Measurements from ENCODE around the gene PPP3R1. TPM values are rescaled to one million over a fixed set of nuclear protein-coding genes. Genes with fewer than 3 reads are reported as not detected.

Gene PPP3R1
- total RNA-seq, 1 donor from 2014 or later: 39.1 TPM

DNA sequence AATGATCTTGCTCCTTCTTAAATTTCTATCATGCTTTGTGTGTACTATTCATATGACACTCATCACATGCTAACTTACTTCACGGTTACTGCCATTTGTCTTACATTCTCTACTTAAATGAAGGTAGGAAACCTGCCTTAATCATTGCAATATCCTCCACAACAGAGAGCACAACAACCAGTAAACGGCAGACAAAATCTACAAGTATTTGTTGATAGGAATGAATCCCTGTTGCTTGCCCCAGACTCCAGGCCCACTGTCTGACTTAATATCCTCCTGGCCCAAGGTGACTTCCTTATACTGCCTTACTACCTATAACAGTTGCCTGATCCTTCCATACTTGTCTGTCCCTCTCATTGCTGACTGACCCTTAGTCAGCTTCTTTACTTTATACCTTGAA is 3.5 kb downstream of the PPP3R1 start:
- Histone ChIP-seq H3K36me3 (ENCODE audit: control insufficient read depth in 3 of 3, insufficient read depth in 3 of 3, low read length in 3 of 3) (no peaks in the 10 kb centered on the region), H3K9me3 (ENCODE audit: control insufficient read depth in 3 of 3, low read length in 3 of 3) (no peaks in the 10 kb centered on the region), H3K27me3 (ENCODE audit: control insufficient read depth in 3 of 3, insufficient read depth in 3 of 3, low read length in 3 of 3) (no peaks in the 10 kb centered on the region), H3K4me1 (ENCODE audit: control insufficient read depth in 3 of 3, insufficient read depth in 3 of 3, low read length in 3 of 3) (peaks cover 27 to 48% (median 46%) of the 10 kb centered on the region in 3 donors), H3K9ac (ENCODE audit: low read depth in 1 of 3, low read length in 3 of 3) (peak overlapping the region in 1 of 3 donors; percentile 11), H3K27ac (ENCODE audit: low read depth, low read length) (peak overlapping the region; percentile 2), H3K4me3 (ENCODE audit: low read length in 3 of 3) (peak overlapping the region in 1 of 3 donors; percentile 4)

DNA sequence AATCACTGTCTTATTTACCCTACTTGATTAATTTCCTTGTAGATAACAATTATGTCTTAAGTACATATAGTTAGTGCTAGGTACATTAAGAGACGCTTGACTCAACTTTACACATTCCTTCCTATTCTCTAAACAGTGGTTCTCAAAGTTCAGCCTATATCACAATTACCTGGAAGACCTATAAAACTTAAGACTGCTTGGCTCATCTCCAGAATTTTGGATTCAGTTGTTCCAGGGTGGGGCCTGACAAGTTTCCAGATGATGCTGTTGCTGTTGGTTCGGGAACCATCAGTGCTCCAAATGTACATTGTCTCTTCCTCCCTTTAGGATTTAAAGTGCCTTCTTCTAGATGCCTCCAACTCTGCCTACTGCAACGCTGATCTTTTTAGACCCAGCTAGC is 4.0 kb downstream of the PPP3R1 start:
- no peaks in the 10 kb centered on the region for H3K9me3 ChIP-seq (ENCODE audit: control insufficient read depth in 3 of 3, low read length in 3 of 3)
- H3K9ac ChIP-seq (ENCODE audit: low read depth in 1 of 3, low read length in 3 of 3): no peak overlapping the region
- H3K27me3 ChIP-seq (ENCODE audit: control insufficient read depth in 3 of 3, insufficient read depth in 3 of 3, low read length in 3 of 3): no peaks in the 10 kb centered on the region
- H3K27ac ChIP-seq (ENCODE audit: low read depth, low read length): no peak overlapping the region
- H3K4me1 ChIP-seq (ENCODE audit: control insufficient read depth in 3 of 3, insufficient read depth in 3 of 3, low read length in 3 of 3): peaks cover 27 to 48% (median 44%) of the 10 kb centered on the region in 3 donors
- H3K4me3 ChIP-seq (ENCODE audit: low read length in 3 of 3): peak overlapping the region in 1 of 3 donors; percentile 4
- H3K36me3 ChIP-seq (ENCODE audit: control insufficient read depth in 3 of 3, insufficient read depth in 3 of 3, low read length in 3 of 3): no peaks in the 10 kb centered on the region

DNA sequence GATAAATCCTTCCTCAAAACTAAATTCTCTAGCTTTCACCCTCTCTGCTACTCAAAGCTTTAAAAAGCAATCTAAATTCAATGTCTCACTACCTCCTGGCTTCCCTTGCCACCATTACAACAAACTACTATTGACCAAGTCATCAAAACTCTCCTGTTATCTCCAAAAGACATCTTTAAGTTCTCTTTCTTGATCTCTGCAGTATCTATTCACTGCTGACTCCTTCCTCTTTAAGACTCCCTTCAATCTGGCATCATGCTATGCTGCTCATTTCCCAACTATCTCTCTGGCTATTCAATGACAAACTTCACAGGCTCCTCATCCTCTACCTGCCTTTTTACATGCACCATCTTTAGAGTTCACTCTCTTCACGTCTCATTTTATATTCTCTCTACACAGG is 5.9 kb downstream of the PPP3R1 start:
- no peaks in the 10 kb centered on the region for H3K9me3 ChIP-seq (ENCODE audit: control insufficient read depth in 3 of 3, low read length in 3 of 3)
- no peak overlapping the region for H3K9ac ChIP-seq (ENCODE audit: low read depth in 1 of 3, low read length in 3 of 3)
- H3K36me3 ChIP-seq (ENCODE audit: control insufficient read depth in 3 of 3, insufficient read depth in 3 of 3, low read length in 3 of 3): no peaks in the 10 kb centered on the region
- H3K4me3 ChIP-seq (ENCODE audit: low read length in 3 of 3): no peak overlapping the region
- no peak overlapping the region for H3K27ac ChIP-seq (ENCODE audit: low read depth, low read length)
- H3K4me1 ChIP-seq (ENCODE audit: control insufficient read depth in 3 of 3, insufficient read depth in 3 of 3, low read length in 3 of 3): peaks cover 27 to 55% (median 45%) of the 10 kb centered on the region in 3 donors
- no peaks in the 10 kb centered on the region for H3K27me3 ChIP-seq (ENCODE audit: control insufficient read depth in 3 of 3, insufficient read depth in 3 of 3, low read length in 3 of 3)

DNA sequence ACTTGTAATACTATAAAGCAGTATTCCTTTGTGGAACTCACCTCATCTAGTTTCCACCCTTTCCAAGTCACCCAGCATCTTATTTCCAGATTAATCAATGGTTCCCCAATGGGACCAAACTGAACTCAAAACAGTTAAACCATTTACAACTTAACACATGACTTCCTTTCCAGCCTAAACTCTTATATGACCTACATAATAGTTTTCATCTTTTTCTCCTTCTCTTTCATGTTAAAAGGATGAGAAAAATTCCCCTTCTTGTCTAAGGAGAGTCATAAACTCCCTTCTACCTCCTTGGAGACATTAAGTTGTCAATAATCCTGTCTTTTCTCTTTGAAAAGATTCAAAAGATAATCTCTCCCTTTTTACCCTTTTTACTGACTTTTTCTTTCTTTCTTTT is 6.7 kb downstream of the PPP3R1 start:
- Histone ChIP-seq H3K9ac (ENCODE audit: low read depth in 1 of 3, low read length in 3 of 3) (no peak overlapping the region), H3K36me3 (ENCODE audit: control insufficient read depth in 3 of 3, insufficient read depth in 3 of 3, low read length in 3 of 3) (no peaks in the 10 kb centered on the region), H3K4me3 (ENCODE audit: low read length in 3 of 3) (no peak overlapping the region), H3K4me1 (ENCODE audit: control insufficient read depth in 3 of 3, insufficient read depth in 3 of 3, low read length in 3 of 3) (peaks cover 27 to 57% (median 48%) of the 10 kb centered on the region in 3 donors), H3K27ac (ENCODE audit: low read depth, low read length) (no peak overlapping the region), H3K9me3 (ENCODE audit: control insufficient read depth in 3 of 3, low read length in 3 of 3) (no peaks in the 10 kb centered on the region), H3K27me3 (ENCODE audit: control insufficient read depth in 3 of 3, insufficient read depth in 3 of 3, low read length in 3 of 3) (no peaks in the 10 kb centered on the region)

DNA sequence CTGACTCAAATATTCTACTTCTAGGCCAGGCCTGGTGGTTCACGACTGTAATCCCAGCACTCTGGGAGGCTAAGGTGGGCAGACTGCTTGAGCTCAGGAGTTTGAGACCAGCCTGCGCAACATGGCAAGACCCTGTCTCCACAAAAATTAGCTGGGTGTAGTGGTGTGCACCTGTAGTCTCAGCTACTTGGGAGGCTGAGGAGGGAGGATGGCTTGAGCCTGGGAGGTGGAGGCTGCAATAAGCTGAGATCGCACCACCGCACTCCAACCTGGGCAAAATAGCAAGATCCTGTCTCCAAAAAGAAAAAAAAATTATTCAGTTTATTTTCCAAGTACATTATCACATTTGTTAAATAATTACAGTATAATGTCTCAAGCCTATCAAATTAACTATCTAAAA is 7.3 kb downstream of the PPP3R1 start:
- H3K4me1 ChIP-seq (ENCODE audit: control insufficient read depth in 3 of 3, insufficient read depth in 3 of 3, low read length in 3 of 3): peaks cover 25 to 58% (median 48%) of the 10 kb centered on the region in 3 donors
- no peak overlapping the region for H3K4me3 ChIP-seq (ENCODE audit: low read length in 3 of 3)

DNA sequence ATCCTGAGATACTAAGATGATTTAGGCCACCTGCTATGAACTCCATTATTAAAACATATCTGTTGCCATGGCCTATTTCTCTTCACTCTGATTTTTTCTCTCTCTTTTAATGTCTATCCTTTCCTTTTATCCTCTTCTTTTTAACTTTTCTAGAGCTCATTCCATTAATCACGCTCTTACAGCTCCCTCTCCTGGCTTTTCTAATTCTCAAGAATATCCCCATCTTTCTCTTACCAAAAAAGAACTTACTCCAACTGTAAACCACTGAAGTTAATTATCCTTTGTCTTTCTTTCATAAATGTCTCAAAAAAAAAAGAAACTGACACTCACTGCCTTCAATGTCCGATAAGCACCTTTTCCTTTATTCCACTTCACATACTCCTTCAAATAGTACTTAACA is 7.9 kb downstream of the PPP3R1 start:
- H3K9me3 ChIP-seq (ENCODE audit: control insufficient read depth in 3 of 3, low read length in 3 of 3): no peaks in the 10 kb centered on the region
- H3K27me3 ChIP-seq (ENCODE audit: control insufficient read depth in 3 of 3, insufficient read depth in 3 of 3, low read length in 3 of 3): no peaks in the 10 kb centered on the region
- peaks cover 19 to 58% (median 43%) of the 10 kb centered on the region in 3 donors for H3K4me1 ChIP-seq (ENCODE audit: control insufficient read depth in 3 of 3, insufficient read depth in 3 of 3, low read length in 3 of 3)
- H3K36me3 ChIP-seq (ENCODE audit: control insufficient read depth in 3 of 3, insufficient read depth in 3 of 3, low read length in 3 of 3): no peaks in the 10 kb centered on the region
- no peak overlapping the region for H3K4me3 ChIP-seq (ENCODE audit: low read length in 3 of 3)
- no peak overlapping the region for H3K9ac ChIP-seq (ENCODE audit: low read depth in 1 of 3, low read length in 3 of 3)
- H3K27ac ChIP-seq (ENCODE audit: low read depth, low read length): no peak overlapping the region

More for the DNA sequence above, 7.3 kb downstream of the PPP3R1 start:
- H3K9me3 ChIP-seq (ENCODE audit: control insufficient read depth in 3 of 3, low read length in 3 of 3): no peaks in the 10 kb centered on the region
- H3K9ac ChIP-seq (ENCODE audit: low read depth in 1 of 3, low read length in 3 of 3): no peak overlapping the region
- no peaks in the 10 kb centered on the region for H3K27me3 ChIP-seq (ENCODE audit: control insufficient read depth in 3 of 3, insufficient read depth in 3 of 3, low read length in 3 of 3)
- no peaks in the 10 kb centered on the region for H3K36me3 ChIP-seq (ENCODE audit: control insufficient read depth in 3 of 3, insufficient read depth in 3 of 3, low read length in 3 of 3)
- H3K27ac ChIP-seq (ENCODE audit: low read depth, low read length): no peak overlapping the region

DNA sequence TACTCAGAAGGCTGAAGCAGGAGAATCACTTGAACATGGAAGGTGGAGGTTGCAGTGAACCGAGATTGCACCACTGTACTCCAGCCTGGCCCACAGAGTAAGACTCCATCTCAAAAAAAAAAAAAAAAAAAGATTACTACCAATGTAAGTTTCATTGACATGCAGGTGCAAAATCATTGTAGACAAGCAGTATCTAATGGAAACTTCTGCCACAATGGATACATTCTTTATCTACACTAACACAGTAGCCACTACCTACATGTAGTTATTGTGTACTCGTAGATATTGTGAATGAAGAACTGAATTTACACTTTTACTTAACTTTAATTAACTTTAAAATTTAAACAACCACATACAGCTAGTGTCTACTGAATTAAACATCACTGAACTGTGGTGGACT is 10.6 kb downstream of the PPP3R1 start:
- H3K9me3 ChIP-seq (ENCODE audit: control insufficient read depth in 3 of 3, low read length in 3 of 3): no peaks in the 10 kb centered on the region
- peaks cover 10 to 51% (median 36%) of the 10 kb centered on the region in 3 donors for H3K4me1 ChIP-seq (ENCODE audit: control insufficient read depth in 3 of 3, insufficient read depth in 3 of 3, low read length in 3 of 3)
- H3K27me3 ChIP-seq (ENCODE audit: control insufficient read depth in 3 of 3, insufficient read depth in 3 of 3, low read length in 3 of 3): no peaks in the 10 kb centered on the region
- no peak overlapping the region for H3K4me3 ChIP-seq (ENCODE audit: low read length in 3 of 3)
- H3K27ac ChIP-seq (ENCODE audit: low read depth, low read length): no peak overlapping the region
- H3K9ac ChIP-seq (ENCODE audit: low read depth in 1 of 3, low read length in 3 of 3): no peak overlapping the region
- no peaks in the 10 kb centered on the region for H3K36me3 ChIP-seq (ENCODE audit: control insufficient read depth in 3 of 3, insufficient read depth in 3 of 3, low read length in 3 of 3)

DNA sequence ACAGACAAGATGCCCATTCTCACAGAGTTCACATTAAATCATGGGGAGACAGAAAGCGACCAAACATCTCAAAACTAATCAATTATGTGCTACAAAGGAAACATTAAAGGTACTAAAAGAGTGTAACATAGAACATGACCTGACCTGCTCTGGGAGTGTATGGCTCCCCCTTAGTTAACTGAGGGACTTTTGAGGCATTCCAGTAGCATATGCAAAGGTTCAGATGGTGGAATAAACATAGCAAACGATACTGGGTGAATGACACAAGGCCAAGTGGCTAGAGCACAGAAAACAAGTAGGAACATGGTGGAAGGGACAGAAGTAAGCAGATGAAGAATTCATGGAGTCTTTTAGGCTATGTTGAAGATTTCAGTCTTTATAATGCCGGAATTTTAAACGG is 11.9 kb downstream of the PPP3R1 start:
- no peak overlapping the region for H3K4me3 ChIP-seq (ENCODE audit: low read length in 3 of 3)
- H3K9ac ChIP-seq (ENCODE audit: low read depth in 1 of 3, low read length in 3 of 3): no peak overlapping the region
- no peak overlapping the region for H3K27ac ChIP-seq (ENCODE audit: low read depth, low read length)
- peaks cover 8 to 49% (median 33%) of the 10 kb centered on the region in 3 donors for H3K4me1 ChIP-seq (ENCODE audit: control insufficient read depth in 3 of 3, insufficient read depth in 3 of 3, low read length in 3 of 3)
- H3K36me3 ChIP-seq (ENCODE audit: control insufficient read depth in 3 of 3, insufficient read depth in 3 of 3, low read length in 3 of 3): no peaks in the 10 kb centered on the region
- H3K9me3 ChIP-seq (ENCODE audit: control insufficient read depth in 3 of 3, low read length in 3 of 3): no peaks in the 10 kb centered on the region
- H3K27me3 ChIP-seq (ENCODE audit: control insufficient read depth in 3 of 3, insufficient read depth in 3 of 3, low read length in 3 of 3): no peaks in the 10 kb centered on the region

DNA sequence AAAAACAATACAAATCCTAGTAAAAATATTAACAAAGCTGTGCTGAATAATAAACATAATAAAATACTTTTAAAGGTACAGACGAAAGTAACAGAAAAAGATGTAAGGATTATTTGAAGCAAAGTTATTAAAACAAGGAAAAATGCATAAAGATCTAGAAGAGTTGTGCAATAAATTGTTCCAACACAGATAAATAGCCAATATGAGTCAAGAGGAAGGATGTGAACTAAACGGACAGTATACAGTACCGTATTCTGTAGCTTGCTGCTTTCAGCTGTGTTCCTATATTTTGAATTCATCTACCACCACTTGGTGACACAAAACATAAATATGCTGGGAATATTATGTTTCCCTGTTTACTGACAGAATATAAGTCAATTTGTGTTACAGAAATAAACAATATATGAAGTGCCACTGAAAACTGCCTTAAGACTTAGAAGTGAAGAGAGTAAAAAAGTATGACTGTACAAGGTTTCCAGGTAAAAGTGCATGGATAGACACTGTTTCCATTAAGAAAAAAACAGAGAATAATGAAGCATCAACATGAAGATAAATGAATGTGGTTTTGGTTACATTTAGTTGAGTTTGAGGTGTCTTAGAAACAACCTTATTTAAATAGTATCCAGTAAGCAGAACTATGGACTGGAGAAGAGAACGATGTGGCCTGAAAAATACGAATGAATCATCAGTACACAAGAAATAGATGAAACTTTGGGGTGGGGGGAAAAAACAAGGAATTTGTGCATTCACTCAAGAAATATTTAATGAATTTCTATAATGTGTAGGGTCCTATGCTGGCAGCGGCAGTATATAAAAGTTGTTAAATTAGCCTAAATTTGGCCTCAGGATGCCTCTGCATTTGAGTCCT is 13.1 kb downstream of the PPP3R1 start:
- Histone ChIP-seq H3K27me3 (ENCODE audit: control insufficient read depth in 3 of 3, insufficient read depth in 3 of 3, low read length in 3 of 3) (no peaks in the 10 kb centered on the region), H3K9ac (ENCODE audit: low read depth in 1 of 3, low read length in 3 of 3) (no peak overlapping the region), H3K36me3 (ENCODE audit: control insufficient read depth in 3 of 3, insufficient read depth in 3 of 3, low read length in 3 of 3) (no peaks in the 10 kb centered on the region), H3K27ac (ENCODE audit: low read depth, low read length) (no peak overlapping the region), H3K4me1 (ENCODE audit: control insufficient read depth in 3 of 3, insufficient read depth in 3 of 3, low read length in 3 of 3) (peaks cover 8 to 46% (median 32%) of the 10 kb centered on the region in 3 donors), H3K4me3 (ENCODE audit: low read length in 3 of 3) (no peak overlapping the region), H3K9me3 (ENCODE audit: control insufficient read depth in 3 of 3, low read length in 3 of 3) (no peaks in the 10 kb centered on the region)

DNA sequence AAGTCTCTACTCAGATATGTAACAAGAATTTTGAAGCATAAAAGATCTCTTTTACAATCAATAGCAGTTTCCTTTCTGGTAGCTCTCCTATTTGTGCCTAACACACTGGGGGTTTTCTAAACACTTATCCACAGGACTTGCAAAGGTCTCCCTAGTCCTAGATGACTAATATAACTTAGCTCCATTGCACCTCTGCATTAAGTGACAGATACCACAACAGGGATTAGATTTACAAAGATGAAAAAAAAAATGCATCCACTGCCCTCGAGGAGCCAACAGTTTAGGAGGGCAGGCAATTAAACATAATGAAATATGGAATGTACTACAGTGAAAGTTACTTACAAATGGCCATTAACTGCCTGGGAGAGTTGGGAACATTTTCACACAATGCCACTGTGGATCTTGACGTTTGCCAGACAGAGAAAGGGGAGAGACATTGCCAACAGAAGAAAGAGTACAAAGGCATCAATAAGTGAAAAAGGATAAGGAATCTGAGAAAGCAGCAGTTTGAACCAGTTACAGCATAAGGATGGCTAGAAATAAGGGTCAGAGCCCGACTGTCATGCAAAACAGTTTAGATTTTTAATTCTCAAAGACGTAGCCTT is 14.3 kb downstream of the PPP3R1 start:
- H3K9me3 ChIP-seq (ENCODE audit: control insufficient read depth in 3 of 3, low read length in 3 of 3): no peaks in the 10 kb centered on the region
- peaks cover 8 to 44% (median 32%) of the 10 kb centered on the region in 3 donors for H3K4me1 ChIP-seq (ENCODE audit: control insufficient read depth in 3 of 3, insufficient read depth in 3 of 3, low read length in 3 of 3)
- H3K27me3 ChIP-seq (ENCODE audit: control insufficient read depth in 3 of 3, insufficient read depth in 3 of 3, low read length in 3 of 3): no peaks in the 10 kb centered on the region
- H3K27ac ChIP-seq (ENCODE audit: low read depth, low read length): no peak overlapping the region
- no peak overlapping the region for H3K9ac ChIP-seq (ENCODE audit: low read depth in 1 of 3, low read length in 3 of 3)
- no peak overlapping the region for H3K4me3 ChIP-seq (ENCODE audit: low read length in 3 of 3)
- no peaks in the 10 kb centered on the region for H3K36me3 ChIP-seq (ENCODE audit: control insufficient read depth in 3 of 3, insufficient read depth in 3 of 3, low read length in 3 of 3)
